BLaER1 treated with 17β-estradiol and CSF1 and Interleukin-3, amounts not matched to agents 10 nM and 100 nM (cell line): Measurements from ENCODE around the gene CNTLN.

Experiments used
- H3K27ac ChIP-seq, 11 experiments: shearing (Covaris generic); formaldehyde crosslinking; 2 replicates each; pipeline ENCODE4 v1.8.1; 2022
- H3K27me3 ChIP-seq, 11 experiments: shearing (Covaris generic); formaldehyde crosslinking; 2 replicates each; pipeline ENCODE4 v1.8.1; 2022
- H3K36me3 ChIP-seq, 11 experiments: shearing (Covaris generic); formaldehyde crosslinking; 2 replicates each; pipeline ENCODE4 v1.8.1; 2022
- H3K4me1 ChIP-seq, 10 experiments: shearing (Covaris generic); formaldehyde crosslinking; 2 replicates each; pipeline ENCODE4 v1.8.1; 2022
- H3K4me2 ChIP-seq, 11 experiments: shearing (Covaris generic); formaldehyde crosslinking; 2 replicates each; pipeline ENCODE4 v1.8.1; 2022
- H3K4me3 ChIP-seq, 10 experiments: shearing (Covaris generic); formaldehyde crosslinking; 2 replicates each; pipeline ENCODE4 v1.8.1; 2022
- H3K9ac ChIP-seq, 11 experiments: shearing (Covaris generic); formaldehyde crosslinking; 2 replicates each; pipeline ENCODE4 v1.8.1; 2022
- H3K9me3 ChIP-seq, 11 experiments: shearing (Covaris generic); formaldehyde crosslinking; replicated peaks in 1 of 11; 2 replicates each; pipeline ENCODE4 v1.8.1; 2022
- H4K20me1 ChIP-seq, 11 experiments: shearing (Covaris generic); formaldehyde crosslinking; 2 replicates each; pipeline ENCODE4 v1.8.1; 2022
- Cebpa-rat ChIP-seq, 11 experiments: shearing (Covaris generic); IDR thresholded peaks; 2 replicates each; pipeline ENCODE4 v1.8.1; 2022

CNTLN gene, protein sequence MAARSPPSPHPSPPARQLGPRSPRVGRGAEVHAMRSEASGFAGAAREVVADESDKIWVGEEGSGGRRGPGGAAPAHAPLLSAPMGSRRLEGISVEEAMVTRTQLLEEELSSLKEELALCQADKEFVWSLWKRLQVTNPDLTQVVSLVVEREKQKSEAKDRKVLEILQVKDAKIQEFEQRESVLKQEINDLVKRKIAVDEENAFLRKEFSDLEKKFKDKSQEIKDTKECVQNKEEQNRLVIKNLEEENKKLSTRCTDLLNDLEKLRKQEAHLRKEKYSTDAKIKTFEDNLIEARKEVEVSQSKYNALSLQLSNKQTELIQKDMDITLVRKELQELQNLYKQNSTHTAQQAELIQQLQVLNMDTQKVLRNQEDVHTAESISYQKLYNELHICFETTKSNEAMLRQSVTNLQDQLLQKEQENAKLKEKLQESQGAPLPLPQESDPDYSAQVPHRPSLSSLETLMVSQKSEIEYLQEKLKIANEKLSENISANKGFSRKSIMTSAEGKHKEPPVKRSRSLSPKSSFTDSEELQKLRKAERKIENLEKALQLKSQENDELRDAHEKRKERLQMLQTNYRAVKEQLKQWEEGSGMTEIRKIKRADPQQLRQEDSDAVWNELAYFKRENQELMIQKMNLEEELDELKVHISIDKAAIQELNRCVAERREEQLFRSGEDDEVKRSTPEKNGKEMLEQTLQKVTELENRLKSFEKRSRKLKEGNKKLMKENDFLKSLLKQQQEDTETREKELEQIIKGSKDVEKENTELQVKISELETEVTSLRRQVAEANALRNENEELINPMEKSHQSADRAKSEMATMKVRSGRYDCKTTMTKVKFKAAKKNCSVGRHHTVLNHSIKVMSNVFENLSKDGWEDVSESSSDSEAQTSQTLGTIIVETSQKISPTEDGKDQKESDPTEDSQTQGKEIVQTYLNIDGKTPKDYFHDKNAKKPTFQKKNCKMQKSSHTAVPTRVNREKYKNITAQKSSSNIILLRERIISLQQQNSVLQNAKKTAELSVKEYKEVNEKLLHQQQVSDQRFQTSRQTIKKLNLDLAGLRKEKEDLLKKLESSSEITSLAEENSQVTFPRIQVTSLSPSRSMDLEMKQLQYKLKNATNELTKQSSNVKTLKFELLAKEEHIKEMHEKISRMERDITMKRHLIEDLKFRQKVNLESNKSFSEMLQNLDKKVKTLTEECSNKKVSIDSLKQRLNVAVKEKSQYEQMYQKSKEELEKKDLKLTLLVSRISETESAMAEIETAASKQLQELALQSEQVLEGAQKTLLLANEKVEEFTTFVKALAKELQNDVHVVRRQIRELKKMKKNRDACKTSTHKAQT (N-terminal part only)

GRCh38 chr9:17134396-17135294 lies at the start of gene CNTLN:
TSS of gene CNTLN (plus strand) at chr9:17135040. CDS start at chr9:17135066, 26 bp downstream.
- peak within 1 kb of the TSS; percentile 74 to 95 (median 86) for H3K4me3 ChIP-seq
- no peaks in the 10 kb centered on the region for H4K20me1 ChIP-seq
- peak within 1 kb of the TSS; percentile 72 to 93 (median 82) for H3K4me2 ChIP-seq
- peak within 1 kb of the TSS; percentile 88 to 96 (median 92) for H3K9ac ChIP-seq
- H3K27ac ChIP-seq, result peak within 1 kb of the TSS; percentile 85 to 94 (median 91)
- H3K4me1 ChIP-seq, result peaks cover 5 to 16% (median 12%) of the 10 kb centered on the region in 10 experiments; a peak in 12 of 20 replicates
- peaks cover 0 to 8% (median 5%) of the 10 kb centered on the region in 11 experiments; a peak in 12 of 22 replicates for H3K36me3 ChIP-seq
- no peak for TF ChIP-seq Cebpa-rat (IDR thresholded peaks at IDR 0.05)
- H3K27me3 ChIP-seq, result no peaks in the 10 kb centered on the region
- peaks cover 0 to 12% (median 3%) of the 10 kb centered on the region in 11 experiments; a peak in 7 of 22 replicates for H3K9me3 ChIP-seq

DNA sequence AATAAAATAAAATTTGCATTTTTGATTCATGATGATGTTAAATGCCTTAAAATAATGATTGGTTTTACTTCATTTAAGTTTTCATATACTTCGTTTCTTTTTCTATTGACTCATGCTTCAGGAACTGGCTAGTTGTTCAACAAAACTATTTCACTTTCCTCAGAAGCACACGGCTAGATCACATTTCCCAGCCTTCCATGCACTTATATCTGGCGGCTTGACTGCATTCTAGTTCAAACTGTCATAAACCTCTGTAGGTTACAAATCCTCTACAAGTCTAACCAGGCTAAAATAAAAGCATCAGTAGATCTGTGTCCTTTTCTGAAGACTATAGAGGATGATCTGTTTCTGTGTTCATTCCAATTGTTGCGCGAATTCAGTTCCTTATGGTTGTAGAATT lies 46.3 kb upstream of the CNTLN start:
- Histone ChIP-seq H3K9me3 (no peaks in the 10 kb centered on the region), H3K4me2 (no peak overlapping the region), H3K4me3 (no peak overlapping the region), H3K27ac (no peak overlapping the region), H3K36me3 (no peaks in the 10 kb centered on the region), H4K20me1 (no peaks in the 10 kb centered on the region), H3K27me3 (no peaks in the 10 kb centered on the region), H3K4me1 (no peaks in the 10 kb centered on the region), H3K9ac (no peak overlapping the region)
- TF ChIP-seq Cebpa-rat (IDR thresholded peaks at IDR 0.05), result no peak

- no peaks in the 10 kb centered on the region for H3K27me3 ChIP-seq
Measured at GRCh38 chr9:17090041-17090440, 44.8 kb upstream of the CNTLN start.

DNA sequence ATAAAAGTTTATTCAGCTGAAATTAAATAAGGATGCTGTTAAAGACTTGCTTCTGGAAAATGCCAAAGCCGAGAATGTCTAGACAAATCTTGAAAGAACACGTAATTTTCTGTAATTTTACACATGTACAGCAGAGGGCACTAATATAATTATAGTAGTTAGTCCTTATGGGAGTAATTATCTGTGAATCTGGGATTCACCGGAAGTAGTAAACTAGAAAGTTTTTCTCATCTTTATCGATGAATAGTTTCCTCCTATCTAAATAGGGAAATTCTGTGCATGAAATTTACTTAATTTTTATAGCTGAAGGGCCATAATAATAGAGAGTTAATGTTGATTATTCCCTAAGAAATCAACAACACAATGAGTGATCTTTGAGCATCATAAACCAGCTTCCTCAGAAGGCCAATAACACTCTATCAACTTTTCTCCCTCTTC lies 18.4 kb upstream of the CNTLN start:
- no peaks in the 10 kb centered on the region for H3K36me3 ChIP-seq
- H3K4me2 ChIP-seq, result no peak overlapping the region
- no peak overlapping the region for H3K9ac ChIP-seq
- no peaks in the 10 kb centered on the region for H4K20me1 ChIP-seq
- no peaks in the 10 kb centered on the region for H3K4me1 ChIP-seq
- H3K27me3 ChIP-seq, result no peaks in the 10 kb centered on the region
- TF ChIP-seq Cebpa-rat (IDR thresholded peaks at IDR 0.05), result no peak
- H3K4me3 ChIP-seq, result no peak overlapping the region
- H3K27ac ChIP-seq, result no peak overlapping the region
- 0 out of 22 replicates have a peak, but pooled peaks cover 0 to 3% (median 0%) of the 10 kb centered on the region in 11 experiments for H3K9me3 ChIP-seq

More at GRCh38 chr9:17090041-17090440, 44.8 kb upstream of the CNTLN start:
- no peaks in the 10 kb centered on the region for H4K20me1 ChIP-seq
- no peak overlapping the region for H3K9ac ChIP-seq
- TF ChIP-seq Cebpa-rat (IDR thresholded peaks at IDR 0.05), result no peak
- no peak overlapping the region for H3K4me2 ChIP-seq
- no peaks in the 10 kb centered on the region for H3K4me1 ChIP-seq
- H3K4me3 ChIP-seq, result no peak overlapping the region
- no peaks in the 10 kb centered on the region for H3K36me3 ChIP-seq
- H3K9me3 ChIP-seq, result no peaks in the 10 kb centered on the region
- H3K27ac ChIP-seq, result no peak overlapping the region

GRCh38 chr9:17117372-17117771 lies 17.5 kb upstream of the CNTLN start:
- Histone ChIP-seq H4K20me1 (no peaks in the 10 kb centered on the region), H3K9ac (no peak overlapping the region), H3K4me3 (no peak overlapping the region), H3K4me2 (no peak overlapping the region), H3K27ac (no peak overlapping the region), H3K4me1 (no peaks in the 10 kb centered on the region), H3K27me3 (no peaks in the 10 kb centered on the region), H3K36me3 (no peaks in the 10 kb centered on the region), H3K9me3 (0 out of 22 replicates have a peak, but pooled peaks cover 0 to 4% (median 0%) of the 10 kb centered on the region in 11 experiments)
- TF ChIP-seq Cebpa-rat (IDR thresholded peaks at IDR 0.05), result no peak

DNA sequence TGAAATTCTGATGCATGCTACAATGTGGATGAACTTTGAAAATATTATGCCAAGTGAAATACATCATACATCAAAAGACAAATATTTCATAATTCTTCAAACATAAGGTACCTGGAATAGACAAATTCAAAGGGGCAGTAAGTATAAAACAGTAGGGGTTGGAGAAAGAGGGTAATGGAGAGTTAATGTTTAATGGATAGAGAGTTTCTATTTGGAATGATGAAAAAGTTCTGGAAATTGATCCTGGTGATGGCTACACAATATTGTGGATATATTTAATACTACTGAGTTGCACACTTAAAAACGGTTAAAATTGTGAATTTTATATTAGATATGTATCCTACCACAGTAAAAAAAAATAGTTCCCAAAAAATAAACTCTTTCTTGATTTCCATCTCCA lies 14.6 kb upstream of the CNTLN start:
- H3K27ac ChIP-seq, result no peak overlapping the region
- no peaks in the 10 kb centered on the region for H3K4me1 ChIP-seq
- TF ChIP-seq Cebpa-rat (IDR thresholded peaks at IDR 0.05), result no peak
- H3K9me3 ChIP-seq, result 0 out of 22 replicates have a peak, but pooled peaks cover 0 to 4% (median 0%) of the 10 kb centered on the region in 11 experiments
- no peak overlapping the region for H3K4me3 ChIP-seq
- H4K20me1 ChIP-seq, result no peaks in the 10 kb centered on the region
- H3K36me3 ChIP-seq, result no peaks in the 10 kb centered on the region
- no peak overlapping the region for H3K4me2 ChIP-seq
- H3K27me3 ChIP-seq, result no peaks in the 10 kb centered on the region
- H3K9ac ChIP-seq, result no peak overlapping the region

GRCh38 chr9:17121264-17121663 lies 13.6 kb upstream of the CNTLN start:
- Histone ChIP-seq H3K27me3 (no peaks in the 10 kb centered on the region), H3K4me2 (no peak overlapping the region), H4K20me1 (no peaks in the 10 kb centered on the region), H3K9me3 (0 out of 22 replicates have a peak, but pooled peaks cover 0 to 4% (median 0%) of the 10 kb centered on the region in 11 experiments), H3K27ac (no peak overlapping the region), H3K9ac (no peak overlapping the region), H3K4me1 (no peaks in the 10 kb centered on the region), H3K36me3 (no peaks in the 10 kb centered on the region), H3K4me3 (no peak overlapping the region)
- TF ChIP-seq Cebpa-rat (IDR thresholded peaks at IDR 0.05), result no peak

GRCh38 chr9:17130291-17130690 lies 4.5 kb upstream of the CNTLN start:
- H3K4me1 ChIP-seq, result peaks cover 0 to 6% (median 5%) of the 10 kb centered on the region in 10 experiments; a peak in 11 of 20 replicates
- no peak overlapping the region for H3K27ac ChIP-seq
- no peaks in the 10 kb centered on the region for H3K27me3 ChIP-seq
- H3K36me3 ChIP-seq, result no peaks in the 10 kb centered on the region
- no peaks in the 10 kb centered on the region for H4K20me1 ChIP-seq
- no peak overlapping the region for H3K4me3 ChIP-seq
- H3K4me2 ChIP-seq, result no peak overlapping the region
- no peak for TF ChIP-seq Cebpa-rat (IDR thresholded peaks at IDR 0.05)
- no peaks in the 10 kb centered on the region for H3K9me3 ChIP-seq
- no peak overlapping the region for H3K9ac ChIP-seq
